IPS DF 4.7 (cell line): ENCODE measurements around the gene HSPA1B.

ENCODE experiments used
- DNase-seq: peaks from one replicate; pipeline ENCODE4 v3.0.0-alpha.2; 2013; ENCODE audit warnings: low spot score; ENCODE audit errors: extremely low read depth

HSPA1B gene

GRCh38 chr6:31878726-31879125 lies 51.2 kb downstream of the HSPA1B start, which contains the start of gene SLC44A4:
Gene SLC44A4, minus strand, starts transcription at chr6:31878997. Its CDS starts 17 bp downstream, at chr6:31878980.
- DNase-seq = no peak

GRCh38 chr6:31879143-31879542 lies 51.6 kb downstream of the HSPA1B start:
- no peak for DNase-seq
